Measurements from ENCODE around the gene CCNI2.

Gene CCNI2

DNA sequence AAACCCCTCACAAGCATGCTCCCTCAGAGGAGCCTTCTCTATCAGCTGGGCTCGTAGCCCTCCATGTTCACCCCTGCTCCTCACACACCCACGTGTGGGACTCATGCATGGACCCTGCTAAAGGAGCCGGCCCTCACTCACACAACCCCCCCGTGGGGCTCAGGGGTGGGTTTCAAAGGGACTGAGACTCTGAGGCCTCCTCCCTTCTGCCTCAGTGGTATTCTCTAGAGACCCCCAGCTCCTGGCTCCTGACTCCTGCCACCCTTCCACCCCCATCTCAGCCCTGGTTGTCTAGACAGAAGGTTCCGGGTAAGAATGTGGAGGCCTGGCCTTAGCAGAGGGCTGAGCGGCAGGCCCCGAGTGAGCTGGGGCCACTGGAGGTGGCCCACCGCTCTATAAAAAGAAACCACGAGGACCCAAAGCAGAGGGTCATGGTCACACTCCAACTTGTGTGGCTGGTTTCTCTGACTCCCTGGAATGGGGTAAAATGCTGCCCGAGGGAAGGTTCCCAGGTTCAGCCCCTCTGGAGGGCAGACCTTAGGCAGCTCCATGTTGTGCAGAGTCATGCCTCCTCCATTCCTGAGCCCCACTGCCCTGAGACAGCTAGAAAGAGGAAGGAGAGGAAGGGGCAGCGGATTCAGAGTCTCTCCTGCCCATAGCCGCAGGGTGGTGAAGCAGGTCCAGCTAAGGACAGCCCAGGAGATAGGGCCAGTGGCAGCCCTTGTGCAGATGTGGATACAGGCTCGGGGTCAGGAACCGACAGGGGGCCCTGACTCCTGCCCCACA, 19.0 kb downstream of the CCNI2 start:
- no peak for DNase-seq

DNA sequence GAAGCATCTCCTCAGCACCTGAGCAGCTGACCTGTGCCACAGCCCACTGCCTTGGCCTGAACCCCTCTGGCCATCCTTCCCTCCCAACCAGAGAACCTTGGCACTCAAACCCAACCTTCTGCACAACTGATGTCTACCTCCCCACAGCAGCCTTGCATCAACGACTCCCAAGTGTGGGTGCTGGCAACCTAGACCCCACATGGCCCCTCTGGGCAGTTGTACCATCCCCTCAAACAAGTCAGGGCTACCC, 19.5 kb downstream of the CCNI2 start:
- no peak for DNase-seq

- DNase-seq = no peak
These were observed 19.9 kb downstream of the CCNI2 start for GRCh38 chr5:132767150-132767549.

DNA sequence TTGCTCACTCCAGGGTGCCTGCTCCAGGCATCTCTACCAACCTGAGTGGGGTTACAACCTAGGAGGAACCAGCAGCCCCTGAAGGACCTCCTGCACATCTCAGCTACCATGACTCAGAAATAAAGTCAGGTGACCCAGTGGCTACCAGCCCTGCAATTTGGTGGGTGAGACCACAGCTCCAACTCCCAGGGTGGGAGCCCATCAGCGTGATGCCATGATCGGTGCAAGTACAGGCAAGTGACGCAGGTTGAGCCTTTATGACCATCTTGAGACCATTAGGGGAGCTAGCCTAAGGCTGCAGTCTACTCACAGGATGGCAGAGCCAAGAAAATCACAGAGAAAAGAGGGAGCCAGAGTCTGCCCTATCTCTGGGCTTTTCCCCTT, 21.3 kb downstream of the CCNI2 start:
- DNase-seq = no peak

DNA sequence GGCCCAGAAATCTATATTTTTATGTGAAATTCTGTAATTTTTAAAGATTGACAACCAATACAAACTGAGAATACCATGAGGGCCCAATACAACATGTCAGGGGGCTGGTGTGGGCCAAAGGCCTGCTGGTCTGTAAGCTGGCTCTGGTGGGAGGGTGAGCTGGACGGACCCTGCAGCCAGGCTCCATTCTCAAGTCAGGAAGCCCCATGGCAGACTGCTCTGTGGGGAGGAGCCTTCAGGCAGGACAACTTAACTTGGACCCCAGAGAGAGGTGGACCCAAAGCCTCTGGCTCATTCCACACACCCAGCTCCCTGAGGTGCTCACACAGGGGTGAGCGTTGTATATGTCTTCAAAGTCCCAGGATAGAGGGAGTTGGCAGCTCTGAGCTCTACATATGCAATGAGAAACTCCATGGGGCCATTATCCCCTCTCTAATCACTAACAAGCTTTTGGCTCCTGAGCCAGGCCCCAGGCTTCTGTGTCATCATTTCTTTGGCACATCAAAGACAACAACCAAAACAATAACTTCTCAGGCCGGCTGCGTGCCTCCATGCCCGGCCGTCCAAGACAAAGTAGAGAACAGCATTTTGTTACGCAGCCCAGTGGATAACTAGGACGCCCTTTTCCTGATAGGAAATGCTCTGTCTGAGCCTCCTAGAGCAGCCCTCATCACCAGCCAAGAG, 23.4 kb downstream of the CCNI2 start:
- no peak for DNase-seq

DNA sequence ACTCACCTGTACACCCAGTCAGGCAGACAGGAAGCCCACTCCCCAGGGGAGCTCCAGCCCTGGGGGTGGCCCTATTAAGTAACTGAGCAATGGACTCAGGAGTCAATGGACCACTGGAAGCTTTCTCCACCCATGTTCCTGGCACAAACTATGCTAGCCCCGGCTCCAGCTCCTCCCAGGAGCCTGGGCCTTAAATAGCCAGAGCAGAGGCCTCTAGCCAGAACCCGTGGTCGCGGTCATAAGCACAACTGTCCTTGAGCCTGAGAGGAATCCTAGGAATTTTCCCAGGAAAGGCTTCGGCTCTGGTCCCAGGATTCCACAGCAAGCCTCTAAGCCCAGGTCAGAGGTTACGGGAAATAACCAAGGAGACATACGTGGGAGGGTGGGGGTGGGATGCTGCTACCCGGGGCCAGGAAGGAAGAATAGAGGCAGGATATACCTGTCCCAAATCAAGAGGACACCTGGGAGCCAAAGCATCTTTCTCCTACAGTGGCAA, 24.3 kb downstream of the CCNI2 start:
- DNase-seq = no peak

DNA sequence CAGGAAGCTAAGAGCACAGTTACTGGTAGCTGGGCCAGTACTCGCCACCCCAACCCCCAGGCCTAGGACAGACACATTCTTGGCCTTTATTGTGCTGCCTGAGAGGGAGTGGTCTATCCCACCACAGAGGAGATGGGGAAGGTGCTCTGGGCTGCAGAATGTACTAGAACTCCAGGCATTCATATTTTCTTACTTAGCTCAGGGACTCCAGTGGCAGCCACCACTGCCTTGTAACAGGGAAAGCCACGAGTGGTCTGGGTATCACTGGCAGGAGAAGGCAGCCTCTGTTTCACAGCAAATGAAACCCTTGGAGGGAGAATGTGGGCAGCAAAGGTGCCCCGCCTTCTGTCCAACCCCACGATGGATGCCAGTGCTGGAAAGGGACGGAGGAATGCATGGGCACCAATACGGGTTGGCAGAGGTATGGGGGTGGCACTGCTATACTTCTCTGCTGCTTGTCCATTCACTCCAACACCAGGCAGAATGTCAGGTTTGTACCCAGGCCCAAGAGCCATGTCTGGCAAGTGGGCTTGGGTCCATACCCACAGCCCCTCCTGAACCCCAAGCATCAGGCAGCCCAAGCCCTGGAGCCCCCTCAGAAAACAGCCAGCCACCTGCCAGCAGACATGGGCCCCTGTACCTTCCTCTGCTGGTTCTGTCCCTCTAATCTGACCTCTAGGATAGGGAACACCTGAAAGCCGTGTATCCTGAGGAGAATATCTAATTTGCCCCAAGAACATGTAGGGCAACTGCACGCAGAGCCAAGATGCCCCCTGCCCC, 25.3 kb downstream of the CCNI2 start:
- no peak for DNase-seq

DNA sequence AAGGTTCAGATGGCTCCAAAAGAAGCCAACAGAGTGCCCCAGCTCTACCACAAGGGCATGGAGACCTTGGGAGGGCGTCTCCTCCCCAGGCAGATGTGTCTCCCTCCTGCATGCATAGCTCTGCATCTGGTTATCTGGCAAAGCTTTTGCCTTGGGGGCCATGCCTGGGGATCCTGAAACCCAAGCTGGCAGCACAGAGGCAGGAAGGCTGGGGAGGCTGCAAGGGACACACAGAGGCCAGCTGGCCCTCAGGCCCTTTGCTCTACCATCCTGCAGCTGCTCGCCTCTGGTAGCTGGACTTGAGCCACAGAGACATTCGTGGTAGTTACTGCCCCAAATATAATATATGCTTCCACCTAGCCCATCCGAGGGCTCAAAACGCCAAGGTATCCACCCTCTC, 25.9 kb downstream of the CCNI2 start:
- no peak for DNase-seq

- no peak for DNase-seq
These were observed 26.6 kb downstream of the CCNI2 start for GRCh38 chr5:132773601-132774355.

GRCh38 chr5:132774406-132774805, 27.2 kb downstream of the CCNI2 start:
- no peak for DNase-seq

DNA sequence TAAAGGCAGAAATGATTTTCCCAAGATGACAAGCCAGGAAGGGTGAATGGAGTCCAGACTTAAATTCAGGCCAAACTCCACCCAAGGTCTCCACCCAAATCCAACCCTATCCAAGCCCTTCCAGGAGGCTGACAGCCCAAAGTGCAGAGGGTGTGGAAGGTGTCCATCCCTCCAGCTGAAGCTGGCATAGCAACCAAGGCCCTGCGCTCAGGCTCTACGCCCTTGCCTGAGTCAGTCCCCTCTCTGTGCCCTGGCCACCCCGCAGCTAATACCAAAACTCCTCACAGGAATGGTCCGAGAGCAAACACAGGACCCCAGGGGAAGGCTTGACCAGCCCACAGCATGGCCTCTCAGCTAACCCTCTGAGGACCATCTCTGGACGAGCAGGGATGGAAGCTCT, 27.7 kb downstream of the CCNI2 start:
- DNase-seq = no peak

DNA sequence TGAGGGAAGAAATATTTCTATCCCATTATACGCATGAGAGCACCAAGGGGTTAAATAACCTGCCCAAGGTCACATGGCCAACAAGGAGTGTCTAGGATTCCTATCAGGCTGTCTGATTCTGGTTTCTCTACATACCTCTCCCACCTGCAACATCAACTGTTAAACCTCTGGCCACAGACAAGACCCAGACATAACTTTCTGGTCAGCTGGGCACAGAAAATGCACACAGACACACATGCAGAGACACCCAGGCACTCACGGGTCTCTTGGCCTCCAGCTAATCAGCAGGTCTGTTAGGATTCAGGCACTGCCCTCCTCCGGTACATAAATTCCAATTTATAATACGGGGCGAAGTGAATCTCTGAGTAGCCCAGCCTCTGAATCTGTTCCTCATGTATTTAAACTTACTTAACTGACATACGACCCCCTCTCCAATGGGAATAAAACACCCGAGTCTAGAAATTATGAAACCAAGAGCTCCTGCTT, 28.3 kb downstream of the CCNI2 start:
- no peak for DNase-seq

- DNase-seq = no peak
These were observed 29.1 kb downstream of the CCNI2 start for GRCh38 chr5:132776131-132776937.

DNA sequence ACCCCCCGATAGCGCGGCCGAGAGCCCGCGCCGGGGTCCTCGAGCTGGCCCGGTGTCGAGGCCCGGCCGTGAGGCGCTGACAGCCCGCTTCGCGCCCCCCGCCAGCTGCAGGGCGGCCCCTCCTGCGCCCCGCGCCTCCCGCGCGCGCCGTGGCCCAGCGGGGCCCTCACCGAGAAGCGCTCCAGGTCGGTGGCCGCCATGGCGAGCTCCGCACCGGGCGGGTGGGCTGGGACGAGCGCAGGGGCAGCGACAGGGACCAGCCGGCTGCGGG, 29.6 kb downstream of the CCNI2 start:
- DNase-seq = no peak

GRCh38 chr5:132777209-132778069, 30.2 kb downstream of the CCNI2 start, which contains the start of gene SEPTIN8:
TSS of gene SEPTIN8 (minus strand) at chr5:132777239. CDS start at chr5:132777137, 102 bp downstream.
- no peak for DNase-seq

DNA sequence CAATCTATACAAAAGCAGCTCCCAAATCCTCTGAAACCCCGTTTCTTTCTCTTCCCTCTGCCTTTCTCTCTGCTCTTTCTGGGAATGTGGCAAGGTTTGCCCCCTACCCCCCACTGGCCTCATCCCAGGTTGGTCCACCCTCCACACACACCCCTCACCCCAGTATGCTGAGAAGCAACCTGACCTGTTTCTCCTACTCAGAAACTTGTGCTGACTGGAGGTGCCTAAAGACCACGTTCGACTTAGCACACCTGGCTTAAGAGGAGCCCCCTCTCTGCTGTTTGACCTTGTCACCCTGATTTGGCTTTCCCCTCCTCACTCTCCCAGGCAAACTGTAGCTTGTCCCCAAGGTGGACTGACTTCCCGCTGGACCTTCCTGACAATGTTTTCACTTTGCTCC, 30.9 kb downstream of the CCNI2 start:
- no peak for DNase-seq

DNA sequence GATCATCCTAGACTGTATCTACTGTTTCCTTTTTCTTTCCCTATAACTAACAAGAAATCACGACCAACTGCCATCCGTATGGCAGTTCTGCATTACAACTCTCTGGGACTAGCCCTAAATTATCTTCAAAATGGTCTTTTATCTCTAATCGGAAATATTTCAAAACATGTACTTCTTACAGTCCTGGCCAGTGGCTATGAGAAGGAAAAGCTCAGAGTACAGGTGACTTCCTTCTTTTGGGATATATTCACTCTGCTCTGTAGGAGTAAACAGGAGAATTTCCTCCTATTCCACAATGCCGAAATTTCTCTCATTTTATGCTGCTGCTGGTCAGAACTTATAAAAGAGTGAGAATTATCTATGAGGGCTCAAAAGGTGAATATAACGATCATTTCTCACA, 31.6 kb downstream of the CCNI2 start:
- no peak for DNase-seq

GRCh38 chr5:132779961-132780360, 32.7 kb downstream of the CCNI2 start:
- DNase-seq = no peak

DNA sequence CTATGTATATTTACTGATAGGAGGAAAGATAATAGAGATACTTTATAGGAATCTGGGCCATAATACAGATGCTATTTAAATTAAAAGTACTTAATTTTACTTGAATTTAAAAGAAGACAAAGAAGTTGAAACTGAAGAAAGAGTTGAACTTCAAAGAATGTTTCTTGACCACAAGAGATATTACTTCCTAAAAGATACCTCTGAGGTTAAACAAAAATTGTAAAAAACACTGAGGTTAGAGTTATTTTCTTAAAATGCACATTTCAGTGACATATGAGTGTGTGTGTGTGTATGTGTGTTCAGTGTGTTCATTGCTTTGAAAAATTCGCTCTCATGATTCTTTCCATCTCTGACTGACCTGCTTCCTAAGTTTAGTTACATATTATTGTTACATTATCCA, 33.4 kb downstream of the CCNI2 start:
- DNase-seq = no peak

DNA sequence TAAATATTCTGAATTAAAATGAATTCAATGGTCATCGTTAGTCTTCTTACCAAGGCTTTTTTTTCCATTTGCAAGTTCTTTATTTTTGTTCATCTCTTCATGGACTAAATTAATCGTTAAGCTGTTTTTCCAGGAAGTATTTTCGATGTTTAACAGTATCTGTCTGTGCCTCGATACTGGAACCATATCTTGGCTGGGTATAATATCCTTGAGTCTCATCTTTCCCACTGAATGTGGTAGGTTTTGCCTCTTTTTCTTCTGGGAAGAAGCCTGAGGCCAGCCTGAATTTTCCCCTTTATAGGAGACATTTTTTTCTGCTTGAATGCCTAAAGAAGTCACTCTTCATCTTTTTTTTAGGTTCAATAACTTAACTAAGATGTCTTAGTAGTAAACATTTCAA, 33.8 kb downstream of the CCNI2 start:
- no peak for DNase-seq

DNA sequence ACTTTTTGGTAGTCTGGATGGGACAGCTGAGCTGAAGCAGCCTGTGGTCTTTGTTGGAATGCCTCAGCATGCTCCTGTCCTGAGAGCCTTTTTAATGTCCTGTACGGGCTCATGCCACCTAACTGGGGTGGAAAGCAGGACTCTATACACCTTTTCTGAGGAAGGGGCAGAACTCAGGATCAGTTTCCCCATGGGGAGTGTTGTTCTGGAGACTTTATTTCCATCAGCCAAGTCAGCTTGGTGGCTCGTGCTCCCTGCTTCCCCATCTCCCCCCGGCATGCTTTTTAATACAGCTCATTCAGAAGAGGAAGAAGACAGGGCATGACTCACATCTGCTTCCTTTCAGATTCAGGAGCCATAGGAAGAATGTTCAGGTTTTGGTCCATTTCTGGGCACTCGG, 34.9 kb downstream of the CCNI2 start:
- DNase-seq = no peak
